HepG2 (cell line): ENCODE data around the gene NEK5. TPM values are rescaled to one million over a fixed set of nuclear protein-coding genes. Genes with fewer than 3 reads are reported as not detected.
"Not testable (repeated sequence)": the region's sequence is repeated elsewhere in the genome, so short reads cannot be mapped to it uniquely, and the experiment has no call there.

Source experiments
- ATAC-seq: fragments of 200-7000 bp; cut with Tn5 transposase; 3 replicates; pipeline ENCODE4 v1.9.1; 2020; ENCODE audit warnings: mild to moderate bottlenecking, moderate library complexity
- BruUV-seq: library from RNA; stranded (reverse); fragments of 400-500 nt; replicated peaks from 2 replicates; lab custom pipeline; 2021; lab: Mats Ljungman, UMichigan
- CTCF ChIA-PET: fragments of 300-600 bp; formaldehyde crosslinking; extraction: SDS; loops from one replicate; lab custom pipeline; 2021; ENCODE audit warnings: low total read pairs, inconsistent platforms, low intra/inter-chr PET ratio; lab: Yijun Ruan, JAX
- POLR2A ChIA-PET: fragments of 350-600 bp; sonication (Branson Sonifier 250); formaldehyde crosslinking; loops from one replicate; lab custom pipeline; 2020; ENCODE audit warnings: antibody characterized with exemption, inconsistent platforms; lab: Yijun Ruan, JAX
- DNase-seq: peaks from one replicate; pipeline ENCODE4 v3.0.0-alpha.2; 2015; ENCODE audit warnings: low spot score
- FAIRE-seq: peaks from 3 replicates; lab custom pipeline; 2011; peaks lifted over from hg19 to GRCh38; lab: Jason Lieb, UNC
- H2AFZ ChIP-seq: one replicate; pipeline ENCODE4 v1.6.1; 2011; ENCODE audit warnings: low read length, inconsistent platforms
- H3K27ac ChIP-seq: fragments of 300-600 bp; 3 replicates; pipeline ENCODE4 v1.8.0; 2011; ENCODE audit warnings: mixed run types, mild to moderate bottlenecking, mixed read lengths, low read length, inconsistent platforms; ENCODE audit not compliant: insufficient read depth; ENCODE audit errors: extremely low read length
- H3K27me3 ChIP-seq, 2 experiments: fragments of 200-600 bp in 1 of 2; 2 replicates in 1 of 2; 3 replicates in 1 of 2; pipeline versions ENCODE4 v1.6.0 to v1.8.0; 2011; ENCODE audit warnings: low read length in 2 of 2, mild to moderate bottlenecking in 2 of 2, moderate library complexity in 2 of 2, inconsistent platforms in 1 of 2; ENCODE audit not compliant: insufficient read depth in 2 of 2, control insufficient read depth in 1 of 2
- H3K36me3 ChIP-seq, 2 experiments: fragments of 200-600 bp in 1 of 2; replicated peaks in 1 of 2; 2 replicates in 1 of 2; 3 replicates in 1 of 2; pipeline versions ENCODE4 v1.5.1 to v1.8.0; 2011; ENCODE audit warnings: low read length in 2 of 2, inconsistent platforms in 1 of 2; ENCODE audit not compliant: insufficient read depth in 2 of 2, control insufficient read depth in 1 of 2
- H3K4me1 ChIP-seq: 2 replicates; pipeline ENCODE4 v1.5.1; 2012; ENCODE audit warnings: low read length, inconsistent platforms; ENCODE audit not compliant: insufficient read depth
- H3K4me2 ChIP-seq: 2 replicates; pipeline ENCODE4 v1.6.0; 2011; ENCODE audit warnings: low read depth, low read length, inconsistent platforms
- H3K4me3 ChIP-seq, 3 experiments: fragments of 200-600 bp in 1 of 3; sonication (generic), shearing (Covaris generic) in 1 of 3; replicated peaks in 1 of 3; 2 replicates each; pipeline ENCODE4 v1.5.1; 2011 to 2016; ENCODE audit warnings: low read length in 3 of 3, inconsistent platforms in 2 of 3, low read depth in 2 of 3, mild to moderate bottlenecking in 2 of 3, control low read depth in 1 of 3, mixed read lengths in 1 of 3; ENCODE audit not compliant: insufficient read depth in 1 of 3
- H3K79me2 ChIP-seq: one replicate; pipeline ENCODE4 v1.6.1; 2011; ENCODE audit warnings: low read length, inconsistent platforms; ENCODE audit not compliant: insufficient read depth
- H3K9ac ChIP-seq: 2 replicates; pipeline ENCODE4 v1.6.0; 2011; ENCODE audit warnings: mild to moderate bottlenecking, low read depth, low read length, inconsistent platforms; ENCODE audit not compliant: insufficient read depth
- H3K9me3 ChIP-seq: 2 replicates; pipeline ENCODE4 v1.5.1; 2012; ENCODE audit warnings: mild to moderate bottlenecking, low read length
- H4K20me1 ChIP-seq: 2 replicates; pipeline ENCODE4 v1.6.0; 2011; ENCODE audit warnings: inconsistent platforms, mild to moderate bottlenecking, low read length, moderate library complexity; ENCODE audit not compliant: insufficient read depth
- ATF7 ChIP-seq, 2 experiments: fragments of 450-650 bp in 1 of 2; sonication (generic) in 1 of 2; formaldehyde crosslinking in 1 of 2; IDR thresholded peaks; 2 replicates each; pipeline versions ENCODE4 v1.4.0 to v1.6.1; 2016 to 2020; ENCODE audit warnings: antibody characterized with exemption in 1 of 2, mild to moderate bottlenecking in 1 of 2, missing genetic modification reagents in 1 of 2
- DPF2 ChIP-seq: sonication (generic); formaldehyde crosslinking; IDR thresholded peaks from 2 replicates; pipeline ENCODE4 v1.4.0; 2020; ENCODE audit warnings: mild to moderate bottlenecking, low read depth, missing genetic modification reagents, borderline replicate concordance
- PLRG1 ChIP-seq: fragments of 450-650 bp; conservative IDR thresholded peaks from 2 replicates; pipeline ENCODE4 v1.6.1; 2016
- WGBS: methylation state at CpG from one replicate; pipeline ENCODE4 v1.1.6; 2017; ENCODE audit warnings: low lambda C conversion rate; 5-methylcytosine and 5-hydroxymethylcytosine counted together
- in situ Hi-C: cut with HindIII; loops from 2 replicates; pipeline ENCODE4 v1.10.0; 2017; ENCODE audit warnings: low pct_unique_long_range_greater_than_20kb; ENCODE audit not compliant: extremely low pct_ligation_motif_present
- intact Hi-C: fragments of 100-400 bp; cut with micrococcal nuclease; formaldehyde crosslinking; loops from one replicate; pipeline ENCODE4 v1.10.0; 2022; ENCODE audit not compliant: unreplicated experiment
- polyA plus RNA-seq, 8 experiments: library from polyadenylated mRNA; depleted of rRNA in 3 of 8; stranded (reverse) in 7 of 8; unstranded in 1 of 8; fragments of >200 nt; fragmentation: Illumina TruSeq in 4 of 8; extraction: Trizol in 4 of 8; gene quantifications; 2 replicates each; pipeline versions ENCODE4 v1.2.1 to v1.2.3, GENCODE V29; 2011 to 2016; ENCODE audit warnings: low read depth in 4 of 8, missing spikeins in 1 of 8, mixed read lengths in 1 of 8; ENCODE audit not compliant: insufficient read depth in 1 of 8
- total RNA-seq, 5 experiments: library from RNA; depleted of rRNA; stranded (reverse); fragments of >200 nt; fragmentation: Illumina TruSeq; extraction: Trizol; gene quantifications; 2 replicates each; pipeline ENCODE4 v1.2.3, GENCODE V29; 2016; ENCODE audit warnings: low read depth in 1 of 5

Gene NEK5
- total and polyA plus RNA-seq, 2 of the 13 experiments (the other 11 are each of a cell fraction or from before 2014, with no cell fraction given) = 0.12 to 0.22 TPM

- TF ChIP-seq ATF7 (IDR thresholded peaks at IDR 0.05) = peak; percentile 85
- H3K9me3 ChIP-seq; DNase-seq; H3K27ac ChIP-seq; ATAC-seq; FAIRE-seq; H3K4me2 ChIP-seq; H4K20me1 ChIP-seq; POLR2A ChIA-PET; in situ Hi-C loops; H3K4me3 ChIP-seq; H3K27me3 ChIP-seq; H3K9ac ChIP-seq; intact Hi-C loops; CTCF ChIA-PET; H2AFZ ChIP-seq; TF ChIP-seq ATF7 (CRISPR knock-in tag; IDR thresholded peaks at IDR 0.05): not testable (repeated sequence)
- H3K4me1 ChIP-seq = peaks cover 41% of the 10 kb centered on the region
- WGBS = 97% methylated on average over 6 of the region's 6 CpGs
- peaks cover 13% of the 10 kb centered on the region for H3K79me2 ChIP-seq
- BruUV-seq = TSS peak; percentile 21
- H3K36me3 ChIP-seq = peaks cover 2 to 19% of the 10 kb centered on the region in 2 experiments; a peak in 3 of 5 replicates
Observed at GRCh38 chr13:52030401-52030800, 98.5 kb downstream of the NEK5 start.

- no peak overlapping the region for H3K4me3 ChIP-seq
- H3K9ac ChIP-seq = no peak overlapping the region
- H3K36me3 ChIP-seq = peaks cover 2 to 19% of the 10 kb centered on the region in 2 experiments; a peak in 4 of 5 replicates
- intact Hi-C loops (loop anchor here (5.0 kb wide), 2 partner anchors 42 to 43 kb away; no protein-coding TSS in a partner anchor), in situ Hi-C loops (no loop called here)
- BruUV-seq = no TSS peak
- H3K4me2 ChIP-seq = no peak overlapping the region
- H3K27ac ChIP-seq = no peak overlapping the region
- no peaks in the 10 kb centered on the region for H3K9me3 ChIP-seq
- no peak for TF ChIP-seq DPF2
- no peak for TF ChIP-seq PLRG1
- no peaks in the 10 kb centered on the region for H3K27me3 ChIP-seq
- FAIRE-seq = no peak
- POLR2A ChIA-PET = interaction anchor here (1.2 to 1.8 kb wide), 2 partner anchors 17 to 51 kb away, joined by 3 to 4 read pairs; partner anchors contain the start of gene ALG11
- 0 out of 2 replicates have a peak, but pooled peaks cover 5% of the 10 kb centered on the region for H4K20me1 ChIP-seq
- ATAC-seq = no peak
- peaks cover 13% of the 10 kb centered on the region for H3K79me2 ChIP-seq
- 97% methylated on average over 4 of the region's 4 CpGs for WGBS
- H3K4me1 ChIP-seq = peaks cover 41% of the 10 kb centered on the region
- H2AFZ ChIP-seq = no peak overlapping the region
- DNase-seq = no peak
- CTCF ChIA-PET = no interaction called here
Observed at GRCh38 chr13:52029569-52029968, 99.3 kb downstream of the NEK5 start.
